Prostate gland (tissue), 2 donors: ENCODE measurements around the gene TAF11L14.

ENCODE experiments used
- POLR2A ChIP-seq: fragments of 450-650 bp; IDR thresholded peaks from one replicate; pipeline ENCODE4 v1.6.1; 2016; ENCODE audit warnings: antibody characterized with exemption, mild to moderate bottlenecking
- POLR2AphosphoS5 ChIP-seq: sonication (generic); formaldehyde crosslinking; IDR thresholded peaks from one replicate; pipeline ENCODE4 v1.6.1; 2017; ENCODE audit warnings: antibody characterized with exemption
- TF ChIP-seq, protein P1 (sequence below), 4 experiments: fragments of 200-600 bp in 2 of 4; fragments of 450-650 bp in 2 of 4; sonication (generic) in 2 of 4; IDR thresholded peaks; 1 replicate in 3 of 4; 2 replicates in 1 of 4; pipeline ENCODE4 v1.5.1; 2016 to 2019; ENCODE audit warnings: antibody characterized with exemption in 4 of 4, mild to moderate bottlenecking in 2 of 4, moderate library complexity in 2 of 4

DNA sequence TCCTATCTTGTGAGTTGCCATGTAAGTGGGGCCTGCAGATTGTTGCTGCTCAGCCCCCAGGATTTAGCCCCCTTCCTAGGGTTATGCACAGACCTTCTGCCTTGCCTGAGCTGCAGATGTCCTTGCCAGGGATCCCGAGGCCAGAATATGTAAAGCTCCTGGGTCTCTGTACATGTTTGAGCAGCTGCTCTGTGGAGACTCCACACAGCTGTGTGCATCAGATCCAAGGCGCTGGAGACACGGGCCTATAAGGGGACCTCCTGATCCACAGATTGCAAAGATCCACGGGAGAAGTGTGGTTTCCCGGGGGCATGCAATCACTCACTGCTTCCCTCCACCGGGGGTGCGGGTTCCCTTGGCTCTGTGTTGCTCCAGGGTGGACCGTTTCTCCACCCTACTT, 28.9 kb downstream of the TAF11L14 start:
- TF ChIP-seq, protein P1, sequence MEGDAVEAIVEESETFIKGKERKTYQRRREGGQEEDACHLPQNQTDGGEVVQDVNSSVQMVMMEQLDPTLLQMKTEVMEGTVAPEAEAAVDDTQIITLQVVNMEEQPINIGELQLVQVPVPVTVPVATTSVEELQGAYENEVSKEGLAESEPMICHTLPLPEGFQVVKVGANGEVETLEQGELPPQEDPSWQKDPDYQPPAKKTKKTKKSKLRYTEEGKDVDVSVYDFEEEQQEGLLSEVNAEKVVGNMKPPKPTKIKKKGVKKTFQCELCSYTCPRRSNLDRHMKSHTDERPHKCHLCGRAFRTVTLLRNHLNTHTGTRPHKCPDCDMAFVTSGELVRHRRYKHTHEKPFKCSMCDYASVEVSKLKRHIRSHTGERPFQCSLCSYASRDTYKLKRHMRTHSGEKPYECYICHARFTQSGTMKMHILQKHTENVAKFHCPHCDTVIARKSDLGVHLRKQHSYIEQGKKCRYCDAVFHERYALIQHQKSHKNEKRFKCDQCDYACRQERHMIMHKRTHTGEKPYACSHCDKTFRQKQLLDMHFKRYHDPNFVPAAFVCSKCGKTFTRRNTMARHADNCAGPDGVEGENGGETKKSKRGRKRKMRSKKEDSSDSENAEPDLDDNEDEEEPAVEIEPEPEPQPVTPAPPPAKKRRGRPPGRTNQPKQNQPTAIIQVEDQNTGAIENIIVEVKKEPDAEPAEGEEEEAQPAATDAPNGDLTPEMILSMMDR (IDR thresholded peaks at IDR 0.05) = no peak
- TF ChIP-seq POLR2AphosphoS5 = no peak
- no peak for TF ChIP-seq POLR2A
